ENCODE measurements around the gene CEP85L. TPM values are rescaled to one million over a fixed set of nuclear protein-coding genes. Genes with fewer than 3 reads are reported as not detected.

The CEP85L gene
- total RNA-seq, 2 donors from 2014 or later, result 32.3 to 46.2 TPM

GRCh38 chr6:118648866-118649554 lies 2.4 kb downstream of the CEP85L start:
- Mint-ChIP-seq H3K36me3 (ENCODE audit: low read depth) (peaks cover 33% of the 10 kb centered on the region), H3K27me3 (no peaks in the 10 kb centered on the region), H3K27ac (no peak overlapping the region), H3K4me1 (peaks cover 39% of the 10 kb centered on the region), H3K9me3 (no peaks in the 10 kb centered on the region), H3K4me3 (peak overlapping the region; percentile 95)
- ATAC-seq (replicated peaks), result no peak

- Mint-ChIP-seq H3K27me3 (no peaks in the 10 kb centered on the region), H3K36me3 (ENCODE audit: low read depth) (peaks cover 29% of the 10 kb centered on the region), H3K4me3 (no peak overlapping the region), H3K9me3 (no peaks in the 10 kb centered on the region), H3K27ac (no peak overlapping the region), H3K4me1 (peaks cover 32% of the 10 kb centered on the region)
- no peak for ATAC-seq (replicated peaks)
Measured at GRCh38 chr6:118646977-118647376, 4.4 kb downstream of the CEP85L start.

GRCh38 chr6:118645395-118645794 lies 6.0 kb downstream of the CEP85L start:
- ATAC-seq (replicated peaks), result no peak
- Mint-ChIP-seq H3K27me3 (no peaks in the 10 kb centered on the region), H3K9me3 (no peaks in the 10 kb centered on the region), H3K4me3 (no peak overlapping the region), H3K36me3 (ENCODE audit: low read depth) (peaks cover 23% of the 10 kb centered on the region), H3K27ac (peak overlapping the region; percentile 0), H3K4me1 (peaks cover 34% of the 10 kb centered on the region)

GRCh38 chr6:118644007-118644406 lies 7.4 kb downstream of the CEP85L start:
- Mint-ChIP-seq H3K36me3 (ENCODE audit: low read depth) (peaks cover 11% of the 10 kb centered on the region), H3K4me1 (peaks cover 31% of the 10 kb centered on the region), H3K27ac (peak overlapping the region; percentile 0), H3K9me3 (no peaks in the 10 kb centered on the region), H3K4me3 (no peak overlapping the region), H3K27me3 (no peaks in the 10 kb centered on the region)
- ATAC-seq (replicated peaks), result peak; percentile 68

GRCh38 chr6:118641042-118641441 lies 10.3 kb downstream of the CEP85L start:
- Mint-ChIP-seq H3K27me3 (no peaks in the 10 kb centered on the region), H3K4me1 (peaks cover 32% of the 10 kb centered on the region), H3K27ac (no peak overlapping the region), H3K36me3 (ENCODE audit: low read depth) (no peaks in the 10 kb centered on the region), H3K4me3 (no peak overlapping the region), H3K9me3 (no peaks in the 10 kb centered on the region)
- no peak for ATAC-seq (replicated peaks)

- peak; percentile 40 for ATAC-seq (replicated peaks)
- H3K27me3 Mint-ChIP-seq, result no peaks in the 10 kb centered on the region
- no peak overlapping the region for H3K4me3 Mint-ChIP-seq
- H3K36me3 Mint-ChIP-seq (ENCODE audit: low read depth), result no peaks in the 10 kb centered on the region
- H3K9me3 Mint-ChIP-seq, result no peaks in the 10 kb centered on the region
- H3K27ac Mint-ChIP-seq, result no peak overlapping the region
- H3K4me1 Mint-ChIP-seq, result peaks cover 26% of the 10 kb centered on the region
Measured at GRCh38 chr6:118639054-118639964, 12.1 kb downstream of the CEP85L start.

- no peak overlapping the region for H3K27ac Mint-ChIP-seq
- H3K4me1 Mint-ChIP-seq, result peaks cover 21% of the 10 kb centered on the region
- H3K36me3 Mint-ChIP-seq (ENCODE audit: low read depth), result no peaks in the 10 kb centered on the region
- H3K9me3 Mint-ChIP-seq, result no peaks in the 10 kb centered on the region
- no peak for ATAC-seq (replicated peaks)
- no peaks in the 10 kb centered on the region for H3K27me3 Mint-ChIP-seq
- H3K4me3 Mint-ChIP-seq, result no peak overlapping the region
Measured at GRCh38 chr6:118638288-118638687, 13.1 kb downstream of the CEP85L start.

- Mint-ChIP-seq H3K4me1 (peaks cover 29% of the 10 kb centered on the region), H3K4me3 (no peak overlapping the region), H3K9me3 (no peaks in the 10 kb centered on the region), H3K36me3 (ENCODE audit: low read depth) (peaks cover 16% of the 10 kb centered on the region), H3K27ac (no peak overlapping the region), H3K27me3 (no peaks in the 10 kb centered on the region)
- ATAC-seq (replicated peaks), result no peak
Measured at GRCh38 chr6:118635909-118636735, 15.3 kb downstream of the CEP85L start.

- peak overlapping the region; percentile 34 for H3K4me3 Mint-ChIP-seq
- peaks cover 51% of the 10 kb centered on the region for H3K4me1 Mint-ChIP-seq
- peaks cover 53% of the 10 kb centered on the region for H3K36me3 Mint-ChIP-seq (ENCODE audit: low read depth)
- no peaks in the 10 kb centered on the region for H3K27me3 Mint-ChIP-seq
- no peaks in the 10 kb centered on the region for H3K9me3 Mint-ChIP-seq
- H3K27ac Mint-ChIP-seq, result no peak overlapping the region
- peak; percentile 91 for ATAC-seq (replicated peaks)
Measured at GRCh38 chr6:118632359-118632758, 19.0 kb downstream of the CEP85L start.

- no peak overlapping the region for H3K4me3 Mint-ChIP-seq
- H3K4me1 Mint-ChIP-seq, result peaks cover 58% of the 10 kb centered on the region
- no peak for ATAC-seq (replicated peaks)
- H3K9me3 Mint-ChIP-seq, result peaks cover 4% of the 10 kb centered on the region
- no peaks in the 10 kb centered on the region for H3K27me3 Mint-ChIP-seq
- H3K27ac Mint-ChIP-seq, result no peak overlapping the region
- H3K36me3 Mint-ChIP-seq (ENCODE audit: low read depth), result peaks cover 68% of the 10 kb centered on the region
Measured at GRCh38 chr6:118630923-118631322, 20.5 kb downstream of the CEP85L start.

- no peaks in the 10 kb centered on the region for H3K27me3 Mint-ChIP-seq
- peaks cover 68% of the 10 kb centered on the region for H3K36me3 Mint-ChIP-seq (ENCODE audit: low read depth)
- peaks cover 4% of the 10 kb centered on the region for H3K9me3 Mint-ChIP-seq
- H3K4me1 Mint-ChIP-seq, result peaks cover 54% of the 10 kb centered on the region
- ATAC-seq (replicated peaks), result no peak
- H3K27ac Mint-ChIP-seq, result no peak overlapping the region
- no peak overlapping the region for H3K4me3 Mint-ChIP-seq
Measured at GRCh38 chr6:118630067-118630466, 21.3 kb downstream of the CEP85L start.

- peak; percentile 72 for ATAC-seq (replicated peaks)
- no peaks in the 10 kb centered on the region for H3K27me3 Mint-ChIP-seq
- peak overlapping the region; percentile 41 for H3K27ac Mint-ChIP-seq
- peaks cover 62% of the 10 kb centered on the region for H3K4me1 Mint-ChIP-seq
- peaks cover 4% of the 10 kb centered on the region for H3K9me3 Mint-ChIP-seq
- H3K36me3 Mint-ChIP-seq (ENCODE audit: low read depth), result peaks cover 67% of the 10 kb centered on the region
- H3K4me3 Mint-ChIP-seq, result peak overlapping the region; percentile 39
Measured at GRCh38 chr6:118627724-118628123, 23.7 kb downstream of the CEP85L start.

- no peak overlapping the region for H3K27ac Mint-ChIP-seq
- H3K4me1 Mint-ChIP-seq, result peaks cover 57% of the 10 kb centered on the region
- H3K9me3 Mint-ChIP-seq, result peaks cover 4% of the 10 kb centered on the region
- no peaks in the 10 kb centered on the region for H3K27me3 Mint-ChIP-seq
- H3K4me3 Mint-ChIP-seq, result no peak overlapping the region
- H3K36me3 Mint-ChIP-seq (ENCODE audit: low read depth), result peaks cover 49% of the 10 kb centered on the region
- ATAC-seq (replicated peaks), result no peak
Measured at GRCh38 chr6:118625833-118626232, 25.6 kb downstream of the CEP85L start.

GRCh38 chr6:118621799-118622470 lies 29.5 kb downstream of the CEP85L start:
- Mint-ChIP-seq H3K27ac (no peak overlapping the region), H3K9me3 (peaks cover 4% of the 10 kb centered on the region), H3K4me3 (no peak overlapping the region), H3K27me3 (no peaks in the 10 kb centered on the region), H3K4me1 (peaks cover 36% of the 10 kb centered on the region), H3K36me3 (ENCODE audit: low read depth) (peaks cover 18% of the 10 kb centered on the region)
- no peak for ATAC-seq (replicated peaks)
